ENCODE data around the gene PAXX. TPM values are rescaled to one million over a fixed set of nuclear protein-coding genes. Genes with fewer than 3 reads are reported as not detected.

PAXX gene
- total RNA-seq, 4 donors from 2014 or later = 5.1 to 30.6 (median 26.9) TPM

- TF ChIP-seq CTCF (IDR thresholded peaks at IDR 0.05; ENCODE audit: low read depth) = no peak
These were observed 5.1 kb downstream of the PAXX start for GRCh38 chr9:136997371-136997770.

GRCh38 chr9:136997830-136998234 is 5.6 kb downstream of the PAXX start:
- TF ChIP-seq CTCF (IDR thresholded peaks at IDR 0.05; ENCODE audit: low read depth) = no peak

GRCh38 chr9:137000177-137000930 is 8.1 kb downstream of the PAXX start:
- no peak for TF ChIP-seq CTCF (IDR thresholded peaks at IDR 0.05; ENCODE audit: low read depth)

- TF ChIP-seq CTCF (IDR thresholded peaks at IDR 0.05; ENCODE audit: low read depth) = no peak
These were observed 9.8 kb downstream of the PAXX start for GRCh38 chr9:137001857-137002645.

GRCh38 chr9:137002646-137003041 is 10.4 kb downstream of the PAXX start:
- TF ChIP-seq CTCF (IDR thresholded peaks at IDR 0.05; ENCODE audit: low read depth) = no peak

- TF ChIP-seq CTCF (IDR thresholded peaks at IDR 0.05; ENCODE audit: low read depth) = no peak
These were observed 14.1 kb downstream of the PAXX start for GRCh38 chr9:137006116-137007003.

All from subcutaneous adipose tissue (tissue), 4 donors.